Cardiac muscle cell (in vitro differentiated cells and primary cell): ENCODE results near the gene DENND1B. TPM values are rescaled to one million over a fixed set of nuclear protein-coding genes. Genes with fewer than 3 reads are reported as not detected.

Experiments
- DNase-seq, 2 donors: peaks; one replicate each; pipeline versions ENCODE4 v3.0.0 to v3.0.0-alpha.2; 2010 to 2017; ENCODE audit warnings: low read depth in 1 of 2, low spot score in 1 of 2
- H3K27ac ChIP-seq: fragments of 200-600 bp; sonication (generic); 2 replicates; pipeline ENCODE4 v1.5.1; 2016
- H3K27me3 ChIP-seq: fragments of 200-600 bp; sonication (generic); 2 replicates; pipeline ENCODE4 v1.6.0; 2016; ENCODE audit warnings: control low read depth
- H3K36me3 ChIP-seq: fragments of 200-600 bp; sonication (generic); 2 replicates; pipeline ENCODE4 v1.5.1; 2016; ENCODE audit warnings: control low read depth
- H3K4me1 ChIP-seq: fragments of 200-600 bp; sonication (generic); 2 replicates; pipeline ENCODE4 v1.8.1; 2017; ENCODE audit warnings: low read depth, mild to moderate bottlenecking, mixed run types
- H3K4me3 ChIP-seq: fragments of 200-600 bp; sonication (generic); 2 replicates; pipeline ENCODE4 v1.5.1; 2016; ENCODE audit warnings: mild to moderate bottlenecking
- H3K9me3 ChIP-seq: fragments of 200-600 bp; sonication (generic); 2 replicates; pipeline ENCODE4 v1.5.1; 2017; ENCODE audit warnings: low read depth, mild to moderate bottlenecking, control low read depth
- CTCF ChIP-seq: IDR thresholded peaks from 2 replicates; pipeline ENCODE4 v1.5.1; 2012; ENCODE audit warnings: low read depth, mild to moderate bottlenecking, low read length
- polyA plus RNA-seq: library from polyadenylated mRNA; unstranded; fragments of >200 nt; fragmentation: Nextera tagmentation; extraction: Ambion mirVana; gene quantifications from 2 replicates; pipeline ENCODE4 v1.2.1, GENCODE V29; 2016
- total RNA-seq: library from RNA; depleted of rRNA; stranded (reverse); fragments of >200 nt; gene quantifications from 2 replicates; pipeline ENCODE4 v1.2.3, GENCODE V29; 2016

DENND1B gene
- total and polyA plus RNA-seq, 2 experiments from 2014 or later: 9.9 to 11.0 TPM

- no peaks in the 10 kb centered on the region for H3K4me1 ChIP-seq
- no peak overlapping the region for H3K4me3 ChIP-seq
- H3K27me3 ChIP-seq: no peaks in the 10 kb centered on the region
- DNase-seq: no peak
- no peaks in the 10 kb centered on the region for H3K9me3 ChIP-seq
- H3K36me3 ChIP-seq: no peaks in the 10 kb centered on the region
- no peak overlapping the region for H3K27ac ChIP-seq
- no peak for TF ChIP-seq CTCF
Measured at GRCh38 chr1:197572169-197572568, 203.1 kb downstream of the DENND1B start.

- Histone ChIP-seq H3K4me1 (no peaks in the 10 kb centered on the region), H3K36me3 (no peaks in the 10 kb centered on the region), H3K4me3 (no peak overlapping the region), H3K27me3 (no peaks in the 10 kb centered on the region), H3K9me3 (no peaks in the 10 kb centered on the region), H3K27ac (no peak overlapping the region)
- no peak for DNase-seq
- no peak for TF ChIP-seq CTCF
Measured at GRCh38 chr1:197567442-197567841, 207.8 kb downstream of the DENND1B start.

GRCh38 chr1:197561041-197561440 is 214.2 kb downstream of the DENND1B start:
- no peaks in the 10 kb centered on the region for H3K9me3 ChIP-seq
- H3K4me1 ChIP-seq: peaks cover 21% of the 10 kb centered on the region
- H3K36me3 ChIP-seq: no peaks in the 10 kb centered on the region
- DNase-seq: no peak
- H3K27me3 ChIP-seq: no peaks in the 10 kb centered on the region
- no peak overlapping the region for H3K27ac ChIP-seq
- H3K4me3 ChIP-seq: no peak overlapping the region
- no peak for TF ChIP-seq CTCF

DNA sequence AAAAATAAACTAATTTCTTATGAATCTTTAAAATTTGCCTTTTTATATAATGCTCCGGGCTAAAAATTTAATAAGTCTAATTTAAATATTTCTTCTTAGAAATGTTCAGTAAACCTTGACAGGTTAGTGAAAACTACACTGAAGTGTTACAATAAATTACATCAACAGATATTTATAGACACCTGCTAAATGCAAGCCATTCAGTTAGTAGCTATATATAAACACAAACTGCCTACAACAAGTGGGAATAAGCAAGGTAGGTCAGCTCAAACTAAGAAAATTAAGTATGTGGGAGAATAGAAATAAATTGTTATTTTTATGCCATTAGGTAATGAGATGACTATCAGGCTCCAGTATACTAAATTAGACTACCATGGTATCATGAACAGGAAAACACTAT is 215.6 kb downstream of the DENND1B start:
- H3K4me1 ChIP-seq: peaks cover 21% of the 10 kb centered on the region
- no peak for DNase-seq
- TF ChIP-seq CTCF: no peak
- H3K36me3 ChIP-seq: no peaks in the 10 kb centered on the region
- no peak overlapping the region for H3K4me3 ChIP-seq
- no peaks in the 10 kb centered on the region for H3K9me3 ChIP-seq
- H3K27me3 ChIP-seq: no peaks in the 10 kb centered on the region
- no peak overlapping the region for H3K27ac ChIP-seq

GRCh38 chr1:197559244-197559643 is 216.0 kb downstream of the DENND1B start:
- H3K4me3 ChIP-seq: no peak overlapping the region
- H3K4me1 ChIP-seq: peaks cover 21% of the 10 kb centered on the region
- H3K27ac ChIP-seq: no peak overlapping the region
- TF ChIP-seq CTCF: no peak
- DNase-seq: no peak
- H3K9me3 ChIP-seq: no peaks in the 10 kb centered on the region
- H3K36me3 ChIP-seq: no peaks in the 10 kb centered on the region
- no peaks in the 10 kb centered on the region for H3K27me3 ChIP-seq

DNA sequence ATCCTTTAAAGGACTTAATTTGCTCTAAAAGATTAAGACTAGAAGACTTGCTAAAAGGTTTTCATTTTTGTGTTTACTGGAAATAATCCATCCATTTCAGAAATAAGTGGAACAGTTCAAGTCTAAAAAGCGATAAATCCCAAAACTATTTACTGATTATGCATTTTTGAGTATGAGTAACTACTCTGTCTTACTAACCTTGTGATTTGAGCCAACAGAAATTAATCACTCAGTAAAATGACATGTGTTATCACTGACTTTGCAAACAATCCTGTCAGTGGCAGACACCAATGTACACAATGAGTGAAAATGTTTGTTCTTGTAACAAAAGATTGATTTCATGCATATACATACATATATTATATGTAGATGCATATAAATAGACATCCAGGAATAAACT is 218.0 kb downstream of the DENND1B start:
- Histone ChIP-seq H3K9me3 (no peaks in the 10 kb centered on the region), H3K36me3 (no peaks in the 10 kb centered on the region), H3K27me3 (no peaks in the 10 kb centered on the region), H3K4me3 (no peak overlapping the region), H3K4me1 (peaks cover 21% of the 10 kb centered on the region), H3K27ac (no peak overlapping the region)
- DNase-seq: peak in 1 of 2 donors; percentile 30
- no peak for TF ChIP-seq CTCF
